A673 (cell line): ENCODE data around the gene INTS1.

ENCODE experiments used
- EZH2 ChIP-seq: fragments of 200-600 bp; sonication (generic); IDR thresholded peaks from 2 replicates; pipeline ENCODE4 v1.6.1; 2017; ENCODE audit warnings: borderline replicate concordance, low read depth, mild to moderate bottlenecking, mixed read lengths, antibody characterized with exemption, low read length; ENCODE audit not compliant: poor library complexity, severe bottlenecking
- TF ChIP-seq, protein P1 (sequence below): fragments of 300-800, 200-600 bp; sonication (generic); conservative IDR thresholded peaks from 2 replicates; pipeline ENCODE4 v1.5.1; 2017; ENCODE audit warnings: low read depth, mild to moderate bottlenecking, antibody characterized with exemption, low read length, moderate library complexity, mixed read lengths

DNA sequence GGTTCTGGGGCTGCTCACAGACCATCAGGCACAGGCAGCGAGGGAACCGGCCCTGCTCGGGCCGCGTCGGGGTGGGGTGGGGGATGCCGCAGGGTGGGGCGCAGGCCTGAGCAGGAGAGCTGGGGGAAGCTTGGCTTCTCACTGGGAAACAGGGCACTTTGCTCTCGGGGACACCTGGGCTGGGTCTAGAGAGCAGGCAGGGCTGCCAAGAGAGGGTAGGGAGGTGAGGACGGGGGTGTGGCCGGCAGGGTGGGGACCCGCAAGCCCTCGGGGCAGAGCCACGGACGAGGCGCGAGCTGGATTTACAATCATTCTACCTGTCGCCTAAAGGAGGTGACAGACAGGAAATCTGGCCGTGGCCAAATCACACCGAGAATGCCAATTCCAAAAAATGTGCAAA, 11.1 kb downstream of the INTS1 start:
- TF ChIP-seq, protein P1, sequence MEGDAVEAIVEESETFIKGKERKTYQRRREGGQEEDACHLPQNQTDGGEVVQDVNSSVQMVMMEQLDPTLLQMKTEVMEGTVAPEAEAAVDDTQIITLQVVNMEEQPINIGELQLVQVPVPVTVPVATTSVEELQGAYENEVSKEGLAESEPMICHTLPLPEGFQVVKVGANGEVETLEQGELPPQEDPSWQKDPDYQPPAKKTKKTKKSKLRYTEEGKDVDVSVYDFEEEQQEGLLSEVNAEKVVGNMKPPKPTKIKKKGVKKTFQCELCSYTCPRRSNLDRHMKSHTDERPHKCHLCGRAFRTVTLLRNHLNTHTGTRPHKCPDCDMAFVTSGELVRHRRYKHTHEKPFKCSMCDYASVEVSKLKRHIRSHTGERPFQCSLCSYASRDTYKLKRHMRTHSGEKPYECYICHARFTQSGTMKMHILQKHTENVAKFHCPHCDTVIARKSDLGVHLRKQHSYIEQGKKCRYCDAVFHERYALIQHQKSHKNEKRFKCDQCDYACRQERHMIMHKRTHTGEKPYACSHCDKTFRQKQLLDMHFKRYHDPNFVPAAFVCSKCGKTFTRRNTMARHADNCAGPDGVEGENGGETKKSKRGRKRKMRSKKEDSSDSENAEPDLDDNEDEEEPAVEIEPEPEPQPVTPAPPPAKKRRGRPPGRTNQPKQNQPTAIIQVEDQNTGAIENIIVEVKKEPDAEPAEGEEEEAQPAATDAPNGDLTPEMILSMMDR: no peak
- no peak for TF ChIP-seq EZH2
